Cardiac muscle cell (in vitro differentiated cells and primary cell): ENCODE data around the gene FAM131A. TPM values are rescaled to one million over a fixed set of nuclear protein-coding genes. Genes with fewer than 3 reads are reported as not detected.

ENCODE experiments used
- DNase-seq, 2 donors: peaks; one replicate each; pipeline versions ENCODE4 v3.0.0 to v3.0.0-alpha.2; 2010 to 2017; ENCODE audit warnings: low read depth in 1 of 2, low spot score in 1 of 2
- H3K27ac ChIP-seq: fragments of 200-600 bp; sonication (generic); 2 replicates; pipeline ENCODE4 v1.5.1; 2016
- H3K27me3 ChIP-seq: fragments of 200-600 bp; sonication (generic); 2 replicates; pipeline ENCODE4 v1.6.0; 2016; ENCODE audit warnings: control low read depth
- H3K36me3 ChIP-seq: fragments of 200-600 bp; sonication (generic); 2 replicates; pipeline ENCODE4 v1.5.1; 2016; ENCODE audit warnings: control low read depth
- H3K4me1 ChIP-seq: fragments of 200-600 bp; sonication (generic); 2 replicates; pipeline ENCODE4 v1.8.1; 2017; ENCODE audit warnings: low read depth, mild to moderate bottlenecking, mixed run types
- H3K4me3 ChIP-seq: fragments of 200-600 bp; sonication (generic); 2 replicates; pipeline ENCODE4 v1.5.1; 2016; ENCODE audit warnings: mild to moderate bottlenecking
- H3K9me3 ChIP-seq: fragments of 200-600 bp; sonication (generic); 2 replicates; pipeline ENCODE4 v1.5.1; 2017; ENCODE audit warnings: low read depth, mild to moderate bottlenecking, control low read depth
- polyA plus RNA-seq: library from polyadenylated mRNA; unstranded; fragments of >200 nt; fragmentation: Nextera tagmentation; extraction: Ambion mirVana; gene quantifications from 2 replicates; pipeline ENCODE4 v1.2.1, GENCODE V29; 2016
- total RNA-seq: library from RNA; depleted of rRNA; stranded (reverse); fragments of >200 nt; gene quantifications from 2 replicates; pipeline ENCODE4 v1.2.3, GENCODE V29; 2016
- TF ChIP-seq, protein P1 (sequence below): IDR thresholded peaks from 2 replicates; pipeline ENCODE4 v1.5.1; 2012; ENCODE audit warnings: low read depth, mild to moderate bottlenecking, low read length

The FAM131A gene
- total and polyA plus RNA-seq, 2 experiments from 2014 or later, result 9.6 to 34.3 TPM

DNA sequence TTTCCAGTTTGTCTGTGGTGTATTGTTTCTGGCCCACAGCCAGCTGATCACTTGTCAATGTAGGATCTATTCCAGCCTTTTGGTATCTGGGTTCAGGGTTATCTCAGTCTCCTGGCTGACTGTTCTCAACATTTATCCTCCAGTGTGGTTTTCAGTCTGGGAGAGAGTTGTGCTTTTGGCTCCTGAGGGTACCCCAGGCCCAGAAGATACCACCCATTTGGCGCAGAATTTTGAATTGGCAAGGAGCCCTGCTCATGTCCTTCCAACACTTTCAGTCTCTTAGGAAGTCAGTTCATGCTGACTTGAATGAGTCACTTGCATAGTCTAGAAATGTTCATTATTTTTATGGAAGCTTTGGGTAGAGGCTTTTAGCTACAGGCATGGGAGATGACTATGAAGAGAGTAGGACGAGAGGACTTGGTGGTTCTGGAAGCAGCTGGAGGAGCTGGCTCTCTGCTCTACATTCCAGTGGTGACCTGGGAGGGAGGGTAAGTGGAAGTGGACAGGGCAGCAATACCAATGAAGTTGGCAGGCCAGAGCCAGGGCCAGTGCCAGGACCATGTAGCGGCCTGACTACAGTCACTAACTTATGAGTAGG lies 31.3 kb downstream of the FAM131A start:
- peaks cover 11% of the 10 kb centered on the region for H3K36me3 ChIP-seq
- DNase-seq, result peak in 1 of 2 donors; percentile 69
- TF ChIP-seq, protein P1, sequence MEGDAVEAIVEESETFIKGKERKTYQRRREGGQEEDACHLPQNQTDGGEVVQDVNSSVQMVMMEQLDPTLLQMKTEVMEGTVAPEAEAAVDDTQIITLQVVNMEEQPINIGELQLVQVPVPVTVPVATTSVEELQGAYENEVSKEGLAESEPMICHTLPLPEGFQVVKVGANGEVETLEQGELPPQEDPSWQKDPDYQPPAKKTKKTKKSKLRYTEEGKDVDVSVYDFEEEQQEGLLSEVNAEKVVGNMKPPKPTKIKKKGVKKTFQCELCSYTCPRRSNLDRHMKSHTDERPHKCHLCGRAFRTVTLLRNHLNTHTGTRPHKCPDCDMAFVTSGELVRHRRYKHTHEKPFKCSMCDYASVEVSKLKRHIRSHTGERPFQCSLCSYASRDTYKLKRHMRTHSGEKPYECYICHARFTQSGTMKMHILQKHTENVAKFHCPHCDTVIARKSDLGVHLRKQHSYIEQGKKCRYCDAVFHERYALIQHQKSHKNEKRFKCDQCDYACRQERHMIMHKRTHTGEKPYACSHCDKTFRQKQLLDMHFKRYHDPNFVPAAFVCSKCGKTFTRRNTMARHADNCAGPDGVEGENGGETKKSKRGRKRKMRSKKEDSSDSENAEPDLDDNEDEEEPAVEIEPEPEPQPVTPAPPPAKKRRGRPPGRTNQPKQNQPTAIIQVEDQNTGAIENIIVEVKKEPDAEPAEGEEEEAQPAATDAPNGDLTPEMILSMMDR, result no peak
- no peaks in the 10 kb centered on the region for H3K9me3 ChIP-seq
- no peak overlapping the region for H3K4me3 ChIP-seq
- no peak overlapping the region for H3K27ac ChIP-seq
- no peaks in the 10 kb centered on the region for H3K27me3 ChIP-seq
- H3K4me1 ChIP-seq, result peaks cover 4% of the 10 kb centered on the region

DNA sequence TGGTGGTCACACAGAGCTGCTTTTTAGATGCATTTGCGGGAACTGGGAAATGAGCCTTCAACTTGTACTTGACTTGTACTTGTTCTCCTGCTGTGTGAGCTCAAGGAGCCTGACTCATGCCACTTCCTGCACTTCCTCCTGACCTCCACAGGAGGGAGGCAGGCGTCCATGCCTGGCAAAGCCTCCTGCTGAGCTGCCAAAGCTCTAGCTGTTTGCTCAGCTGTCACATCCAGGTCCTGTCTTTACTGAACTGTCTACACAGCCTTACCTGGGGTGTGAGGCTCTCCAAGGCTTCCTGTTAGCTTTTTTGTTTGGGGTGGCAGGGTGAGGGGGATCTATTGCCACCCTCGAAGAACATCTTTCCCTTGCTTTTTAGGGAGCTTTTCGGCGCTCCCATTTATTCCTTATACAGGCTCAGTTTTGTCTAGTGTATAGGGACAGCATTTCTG lies 34.2 kb downstream of the FAM131A start:
- H3K27me3 ChIP-seq, result no peaks in the 10 kb centered on the region
- no peaks in the 10 kb centered on the region for H3K4me1 ChIP-seq
- H3K27ac ChIP-seq, result no peak overlapping the region
- H3K36me3 ChIP-seq, result peaks cover 10% of the 10 kb centered on the region
- no peak overlapping the region for H3K4me3 ChIP-seq
- H3K9me3 ChIP-seq, result no peaks in the 10 kb centered on the region
- TF ChIP-seq, protein P1, result peak; percentile 99
- peak; percentile 83 to 91 for DNase-seq

DNA sequence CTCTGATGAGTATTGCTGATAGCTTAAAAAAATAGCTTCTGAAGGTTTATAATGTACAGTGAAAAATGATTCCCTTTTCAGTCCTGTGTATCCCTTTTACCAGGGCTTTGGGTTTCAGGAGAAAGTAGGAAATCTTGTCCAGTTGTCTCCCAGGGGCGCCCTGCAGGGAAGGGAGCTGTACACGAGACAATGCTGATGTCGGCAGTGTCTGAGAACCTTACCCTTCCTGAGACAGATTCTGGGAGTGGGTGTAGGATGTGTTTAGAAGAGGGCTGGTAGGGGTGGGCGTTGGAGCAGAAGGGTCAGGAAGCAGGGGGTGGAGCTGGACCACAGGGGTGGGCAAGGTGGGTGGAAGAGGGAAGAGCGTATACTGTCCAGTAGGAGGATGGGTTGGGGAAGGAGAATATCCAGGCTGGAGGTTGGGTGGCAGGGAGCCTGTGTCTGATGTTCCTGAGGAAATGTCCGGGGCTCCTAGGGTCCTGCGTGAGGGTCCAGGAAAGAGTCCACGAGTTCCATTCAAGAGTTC lies 35.0 kb downstream of the FAM131A start:
- H3K27me3 ChIP-seq, result no peaks in the 10 kb centered on the region
- H3K9me3 ChIP-seq, result no peaks in the 10 kb centered on the region
- H3K36me3 ChIP-seq, result peaks cover 5% of the 10 kb centered on the region
- no peak overlapping the region for H3K27ac ChIP-seq
- peaks cover 1% of the 10 kb centered on the region for H3K4me1 ChIP-seq
- TF ChIP-seq, protein P1, result no peak
- DNase-seq, result no peak
- H3K4me3 ChIP-seq, result no peak overlapping the region

DNA sequence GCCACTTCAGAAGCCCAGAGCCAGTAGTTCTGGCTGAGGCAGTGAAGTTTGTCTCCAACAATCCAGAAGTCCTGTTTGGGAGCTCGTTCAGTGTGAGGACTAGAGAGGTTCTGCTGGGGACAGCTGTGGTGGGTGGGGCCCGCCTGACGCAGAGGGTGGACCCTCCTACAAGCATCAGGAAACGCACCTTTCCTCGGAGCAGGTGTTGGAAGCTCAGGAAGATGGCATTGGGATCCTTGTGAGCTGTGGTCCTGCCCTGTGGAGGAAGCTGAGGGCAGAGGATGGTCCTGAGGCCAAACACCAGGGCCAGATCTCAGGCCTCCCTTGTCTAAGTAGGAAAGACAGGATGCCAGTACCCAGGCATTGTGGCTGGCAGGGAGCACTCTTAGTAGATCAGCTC lies 35.5 kb downstream of the FAM131A start:
- no peak overlapping the region for H3K27ac ChIP-seq
- TF ChIP-seq, protein P1, result no peak
- no peaks in the 10 kb centered on the region for H3K27me3 ChIP-seq
- H3K9me3 ChIP-seq, result no peaks in the 10 kb centered on the region
- H3K4me1 ChIP-seq, result peaks cover 5% of the 10 kb centered on the region
- DNase-seq, result no peak
- peaks cover 5% of the 10 kb centered on the region for H3K36me3 ChIP-seq
- H3K4me3 ChIP-seq, result no peak overlapping the region

DNA sequence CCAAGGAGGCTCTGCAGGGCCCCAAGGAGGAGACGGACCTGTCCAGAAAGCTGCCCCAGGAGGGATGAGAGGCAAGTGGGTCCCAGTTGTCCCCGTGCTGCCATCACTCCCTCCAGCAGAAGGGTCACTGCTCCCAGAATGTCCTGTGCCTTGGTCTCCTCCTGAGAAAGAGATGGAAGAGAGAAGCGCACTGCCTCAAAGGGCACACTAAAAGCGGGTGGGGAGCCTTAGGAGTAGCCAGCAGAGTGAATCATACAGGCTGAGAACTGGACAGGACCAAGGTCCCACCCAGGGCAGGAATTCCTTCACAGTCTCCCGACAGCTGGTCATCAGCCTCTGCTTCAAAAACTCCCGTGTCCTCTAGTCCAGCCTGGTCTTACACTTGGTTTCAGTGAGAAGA lies 36.0 kb downstream of the FAM131A start:
- no peak overlapping the region for H3K4me3 ChIP-seq
- peaks cover 5% of the 10 kb centered on the region for H3K4me1 ChIP-seq
- no peaks in the 10 kb centered on the region for H3K27me3 ChIP-seq
- peaks cover 1% of the 10 kb centered on the region for H3K36me3 ChIP-seq
- no peak overlapping the region for H3K27ac ChIP-seq
- TF ChIP-seq, protein P1, result no peak
- DNase-seq, result no peak
- H3K9me3 ChIP-seq, result no peaks in the 10 kb centered on the region
